Adrenal gland (tissue), 5 donors: ENCODE data around the gene ZNF511.

ENCODE experiments used
- CTCF ChIP-seq, 6 experiments: fragments of 450-650 bp in 4 of 6; fragments of 200-600 bp in 2 of 6; sonication (generic) in 1 of 6; IDR thresholded peaks; 1 replicate in 5 of 6; 2 replicates in 1 of 6; pipeline versions ENCODE4 v1.5.1 to v1.8.0; 2016 to 2021; ENCODE audit warnings: antibody characterized with exemption in 6 of 6, mild to moderate bottlenecking in 2 of 6, moderate library complexity in 1 of 6
- POLR2A ChIP-seq, 2 donors: fragments of 450-650 bp; IDR thresholded peaks; one replicate each; pipeline ENCODE4 v1.6.1; 2017; ENCODE audit warnings: antibody characterized with exemption in 2 of 2, mild to moderate bottlenecking in 2 of 2, moderate library complexity in 1 of 2
- donor health status: DM: no; HTN: no; CAD: no.

- TF ChIP-seq CTCF (IDR thresholded peaks at IDR 0.05), result no peak
- TF ChIP-seq POLR2A (IDR thresholded peaks at IDR 0.05), result no peak
Measured at GRCh38 chr10:133285217-133285616, 23.5 kb upstream of the ZNF511 start.
